ENCODE measurements around the gene CAMTA1.
"Not testable (repeated sequence)": the region's sequence is repeated elsewhere in the genome, so short reads cannot be mapped to it uniquely, and the experiment has no call there.

The CAMTA1 gene

GRCh38 chr1:7686301-7686850 lies 901.1 kb downstream of the CAMTA1 start:
- no peak for TF ChIP-seq CTCF (conservative IDR thresholded peaks at IDR 0.05; ENCODE audit: low read length)
- no peak for DNase-seq (ENCODE audit: low read depth)

DNA sequence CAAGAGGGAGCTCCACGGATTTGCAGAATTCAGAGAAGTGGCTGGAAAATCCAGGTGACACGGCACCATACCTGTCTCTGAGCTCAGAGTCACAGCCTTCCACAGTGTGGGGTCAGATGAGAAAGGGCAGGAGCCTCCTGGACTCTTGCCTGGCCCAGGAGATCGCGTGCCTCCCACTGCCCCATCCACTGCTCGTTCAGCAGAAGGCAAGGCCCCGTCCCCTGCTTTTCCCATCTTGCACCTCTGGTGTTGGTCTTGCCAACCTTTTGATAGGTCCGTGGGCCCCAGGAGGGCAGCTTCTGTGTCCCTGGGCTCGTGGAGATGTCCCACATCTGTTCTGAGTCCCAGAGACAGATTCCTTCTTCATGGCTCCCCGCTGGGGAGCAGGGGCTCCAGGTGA lies 902.2 kb downstream of the CAMTA1 start:
- no peak for TF ChIP-seq CTCF (conservative IDR thresholded peaks at IDR 0.05; ENCODE audit: low read length)
- no peak overlapping the region for H3K4me3 ChIP-seq (ENCODE audit: low read length)
- no peak for DNase-seq (ENCODE audit: low read depth)

More at GRCh38 chr1:7686301-7686850, 901.1 kb downstream of the CAMTA1 start:
- H3K4me3 ChIP-seq (ENCODE audit: low read length) = no peak overlapping the region

- no peak for DNase-seq (ENCODE audit: low read depth)
- TF ChIP-seq CTCF (conservative IDR thresholded peaks at IDR 0.05; ENCODE audit: low read length) = no peak
- H3K4me3 ChIP-seq (ENCODE audit: low read length) = no peak overlapping the region
These were observed 903.4 kb downstream of the CAMTA1 start for GRCh38 chr1:7688659-7689058.

DNA sequence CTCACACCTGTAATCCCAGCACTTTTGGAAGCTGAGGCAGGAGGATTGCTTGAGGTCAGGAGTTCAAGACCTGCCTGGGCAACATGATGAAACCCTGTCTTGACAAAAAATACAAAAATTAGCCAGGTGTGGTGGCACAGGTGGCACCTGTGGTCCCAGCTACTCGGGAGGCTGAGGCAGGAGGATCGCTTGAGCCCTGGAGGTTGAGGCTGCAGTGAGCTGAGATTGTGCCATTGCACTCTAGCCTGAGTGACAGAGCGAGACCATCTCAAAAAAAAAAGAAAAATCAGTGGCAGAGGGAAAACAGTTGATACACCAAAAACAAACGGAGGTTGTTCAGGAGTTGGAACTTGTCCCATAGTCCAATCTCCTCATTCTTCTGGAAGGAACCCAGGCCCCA lies 904.1 kb downstream of the CAMTA1 start:
- not testable (repeated sequence) for H3K4me3 ChIP-seq (ENCODE audit: low read length); DNase-seq (ENCODE audit: low read depth)

DNA sequence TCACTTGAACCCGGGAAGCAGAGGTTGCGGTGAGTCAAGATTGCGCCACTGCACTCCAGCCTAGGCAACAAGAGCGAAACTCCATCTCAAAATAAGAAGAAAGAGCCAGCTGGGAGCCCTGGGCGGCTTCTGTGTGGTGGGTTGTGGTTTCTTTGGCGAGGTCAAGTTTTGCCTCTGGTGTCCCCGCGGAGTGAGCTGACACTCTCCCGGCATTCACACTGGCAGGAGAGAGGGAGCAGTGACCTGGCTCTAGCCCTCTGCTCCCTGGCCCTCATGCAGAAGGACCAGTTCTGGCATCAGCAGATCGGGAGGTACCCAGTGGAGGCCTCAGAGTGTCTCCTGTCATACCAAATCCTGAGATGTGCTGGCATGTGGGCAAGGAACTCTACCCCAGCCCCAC lies 904.8 kb downstream of the CAMTA1 start:
- no peak for DNase-seq (ENCODE audit: low read depth)
- H3K4me3 ChIP-seq (ENCODE audit: low read length) = no peak overlapping the region
- TF ChIP-seq CTCF (conservative IDR thresholded peaks at IDR 0.05; ENCODE audit: low read length) = no peak

GRCh38 chr1:7690496-7691182 lies 905.4 kb downstream of the CAMTA1 start:
- DNase-seq (ENCODE audit: low read depth) = no peak
- no peak overlapping the region for H3K4me3 ChIP-seq (ENCODE audit: low read length)
- TF ChIP-seq CTCF (conservative IDR thresholded peaks at IDR 0.05; ENCODE audit: low read length) = no peak

DNA sequence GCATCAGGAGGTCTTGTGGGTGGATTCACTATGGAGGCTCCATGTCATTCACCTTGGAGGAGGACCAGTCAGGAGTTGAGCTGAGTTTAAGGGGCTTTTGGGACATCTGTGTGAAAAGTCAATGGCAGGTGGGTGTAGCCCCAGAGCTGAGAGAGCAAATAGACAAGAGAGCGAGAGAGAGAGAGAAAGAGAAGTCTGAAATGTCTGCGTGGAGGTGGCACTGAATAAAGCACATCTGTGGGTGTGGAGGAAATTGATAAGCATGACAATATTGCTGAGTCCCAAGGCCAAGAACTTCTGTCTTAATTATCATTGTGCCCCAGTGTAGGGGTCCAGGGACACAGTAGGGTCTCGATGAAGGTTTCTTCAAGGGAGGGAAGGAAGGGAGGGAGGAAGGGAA lies 906.3 kb downstream of the CAMTA1 start:
- DNase-seq (ENCODE audit: low read depth) = no peak
- H3K4me3 ChIP-seq (ENCODE audit: low read length) = no peak overlapping the region
- no peak for TF ChIP-seq CTCF (conservative IDR thresholded peaks at IDR 0.05; ENCODE audit: low read length)
